ENCODE measurements around the gene ATP2B1.
A peak's percentile ranks its signal among the peaks of the same experiment; 100 is the strongest.
"Not testable (repeated sequence)": the region's sequence is repeated elsewhere in the genome, so short reads cannot be mapped to it uniquely, and the experiment has no call there.

ATP2B1 gene

DNA sequence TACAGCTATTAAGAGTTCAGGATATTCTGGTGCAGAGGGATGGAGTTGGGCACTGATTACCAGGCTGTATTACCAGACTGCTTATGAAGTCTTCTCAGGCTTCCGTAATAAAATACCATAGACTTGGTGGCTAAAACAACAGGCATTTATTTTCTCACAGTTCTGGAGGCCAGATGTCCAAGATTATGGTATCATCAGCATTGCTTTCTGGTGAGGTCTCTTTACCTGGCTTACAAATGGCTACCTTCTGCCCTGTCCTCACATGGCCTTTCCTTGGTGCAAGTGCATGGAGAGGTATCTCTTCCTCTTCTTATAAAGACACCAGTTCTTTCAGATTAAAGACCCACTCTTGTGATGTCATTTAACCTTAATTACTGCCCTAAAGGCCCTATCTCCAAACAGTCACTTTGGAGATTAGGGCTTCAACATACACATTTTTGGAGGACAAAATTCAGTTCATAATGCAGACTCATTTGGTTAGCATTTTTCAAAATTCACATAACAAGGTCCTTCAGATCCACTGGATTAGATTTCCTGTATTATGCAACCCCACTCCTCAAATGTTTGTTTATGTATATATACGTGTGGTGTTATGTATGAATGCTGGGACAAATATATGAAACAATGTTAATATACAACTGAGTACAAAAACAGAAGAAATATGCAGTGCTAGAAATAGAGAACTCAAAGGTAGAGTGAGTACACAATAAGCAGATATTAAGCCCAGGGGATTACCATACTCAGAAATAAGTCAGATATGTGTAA, 9.3 kb upstream of the ATP2B1 start:
- DNase-seq (ENCODE audit: low read depth in 4 of 4, low spot score in 1 of 4): no peak

DNA sequence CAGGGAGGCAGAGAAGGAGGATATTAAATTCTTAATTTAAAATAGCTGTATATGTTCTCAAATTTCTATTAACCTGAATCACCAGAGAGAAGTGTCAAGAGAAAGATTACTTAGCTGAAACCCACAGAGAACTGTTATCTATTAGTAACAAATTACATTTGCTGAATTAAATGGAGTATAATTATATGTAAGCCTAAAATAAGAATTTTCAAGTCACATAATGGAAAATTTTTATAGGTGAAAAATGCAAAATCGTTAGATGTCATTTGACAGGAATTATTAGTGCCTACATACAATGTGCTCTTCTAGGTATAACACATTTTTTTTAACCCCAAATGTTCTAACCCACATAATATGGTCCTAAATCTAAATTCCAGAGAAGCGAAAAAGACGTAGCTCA, 4.1 kb upstream of the ATP2B1 start:
- no peak for DNase-seq (ENCODE audit: low read depth in 4 of 4, low spot score in 1 of 4)

DNA sequence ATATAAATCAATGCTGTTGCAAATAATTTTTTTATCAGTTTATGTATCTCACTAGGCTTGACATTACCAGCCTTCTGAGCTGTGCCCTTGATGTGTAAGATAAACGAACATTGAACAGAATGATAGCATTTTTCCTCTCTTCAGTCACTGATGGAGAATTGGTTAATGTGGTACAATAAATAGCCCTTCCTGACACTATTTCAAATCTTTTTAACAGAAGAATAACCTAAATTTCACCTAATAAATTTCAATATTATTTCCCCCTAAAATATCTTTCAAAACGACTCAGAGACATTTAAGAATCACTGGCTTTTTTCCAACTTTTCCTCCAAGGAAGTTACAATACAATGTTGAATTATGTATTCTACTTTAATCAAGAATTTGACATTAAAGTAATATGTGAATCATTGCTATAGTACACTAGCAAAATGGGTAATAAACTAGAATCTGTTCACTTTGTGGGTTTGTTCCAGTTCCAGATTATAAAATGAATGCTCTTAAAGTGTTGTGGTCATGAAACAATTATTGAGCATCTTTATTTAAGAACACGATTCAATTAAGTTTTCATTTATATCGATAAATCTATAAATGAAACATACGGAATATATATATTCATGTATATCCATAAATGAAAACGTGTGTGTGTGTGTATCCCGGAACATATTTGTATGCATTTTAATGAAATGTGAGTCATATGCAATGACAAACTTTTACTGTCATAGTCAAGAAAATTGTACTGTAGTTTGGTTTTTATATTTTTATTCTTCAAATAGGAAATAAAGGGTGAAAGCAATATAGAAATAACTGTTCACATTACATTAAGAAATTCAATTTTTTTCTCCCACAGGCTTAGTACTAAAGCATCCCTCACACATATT, 2.5 kb upstream of the ATP2B1 start:
- DNase-seq (ENCODE audit: low read depth in 4 of 4, low spot score in 1 of 4): no peak

DNA sequence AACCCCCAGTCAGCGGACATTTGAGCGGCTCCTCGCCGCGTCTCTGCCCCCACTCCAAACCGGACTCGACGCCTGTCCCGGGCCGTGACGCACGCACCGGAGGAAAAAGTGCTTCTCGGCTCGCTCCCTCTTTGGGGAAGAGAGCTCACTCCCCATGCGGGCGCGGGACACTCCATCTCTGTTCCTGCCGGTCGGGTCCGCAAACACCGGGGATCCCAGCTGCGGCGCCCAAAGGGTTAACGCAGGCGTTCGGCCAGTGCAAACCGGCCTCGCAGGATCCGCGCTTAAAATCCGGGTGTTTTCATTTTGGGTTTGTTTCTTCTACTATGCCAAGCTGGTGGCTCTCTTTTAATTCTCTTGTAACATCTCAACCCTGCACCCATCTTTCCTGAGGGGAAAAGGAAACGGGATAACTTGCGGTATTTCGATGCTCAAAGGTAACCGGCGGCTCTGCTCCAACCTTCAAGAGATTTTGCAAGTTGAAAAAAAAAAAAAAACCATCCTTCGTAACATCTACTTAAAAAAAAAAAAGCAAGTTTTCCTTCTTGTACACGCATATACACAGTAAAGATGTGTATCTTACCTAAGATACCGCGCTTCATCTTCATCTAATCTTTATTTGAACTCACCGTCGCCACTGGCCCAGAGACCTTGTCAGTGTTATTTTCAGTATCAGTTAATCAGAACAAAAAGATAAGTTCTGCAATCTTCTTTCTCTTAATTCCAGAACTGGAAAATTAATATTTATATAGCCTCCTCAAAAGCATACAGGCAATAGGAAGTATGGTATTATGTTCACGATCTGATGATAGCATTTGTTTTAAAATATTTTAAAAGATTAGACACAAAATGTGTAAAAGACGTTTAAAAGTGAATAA, 1.6 kb upstream of the ATP2B1 start:
- peak in 1 of 4 experiments; percentile 22 for DNase-seq (ENCODE audit: low read depth in 4 of 4, low spot score in 1 of 4)

DNA sequence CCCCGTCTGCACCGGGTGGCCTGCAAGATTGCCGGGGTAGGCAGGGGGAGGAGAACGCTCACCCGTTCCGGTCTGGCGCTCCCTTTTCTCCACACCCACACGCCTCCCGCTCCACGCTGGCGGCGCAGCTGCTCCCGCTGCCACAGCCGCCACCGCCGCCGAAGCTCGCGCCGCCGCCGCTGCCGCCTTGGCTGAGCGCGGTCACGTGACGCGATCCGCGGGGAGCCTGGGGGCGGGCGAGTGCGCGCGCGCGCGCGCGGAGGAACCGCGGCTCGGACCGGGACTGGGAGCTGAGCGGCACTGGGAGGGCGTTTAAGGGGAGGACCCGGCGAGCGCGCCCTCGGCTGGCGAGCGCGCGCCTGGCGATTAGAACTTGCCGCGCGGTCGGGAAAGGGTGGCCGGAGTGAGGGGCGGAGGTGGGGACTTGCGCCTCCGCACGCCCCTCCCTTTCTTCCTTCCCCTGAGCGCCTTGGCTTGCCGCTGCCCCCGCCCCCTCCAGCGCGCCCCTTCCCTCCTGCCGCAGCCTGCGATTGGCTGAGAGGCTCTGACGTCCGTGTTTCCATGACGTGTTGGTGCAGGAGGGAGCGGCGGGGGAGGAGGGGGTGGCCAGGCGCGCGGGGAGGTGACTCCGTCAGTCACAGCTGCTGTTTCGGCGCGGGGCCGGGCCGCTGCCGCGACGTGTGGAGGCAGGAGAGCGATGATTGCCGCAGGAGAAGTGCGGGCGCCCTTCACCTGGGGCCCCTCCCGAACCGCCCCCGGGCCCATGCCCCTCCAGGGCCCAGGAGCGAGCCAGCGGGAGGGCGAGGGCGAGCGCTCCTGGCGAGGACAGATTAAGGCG, 738 bp upstream of the ATP2B1 start:
- DNase-seq (ENCODE audit: low read depth in 4 of 4, low spot score in 1 of 4): peak; percentile 98 to 99 (median 99)

DNA sequence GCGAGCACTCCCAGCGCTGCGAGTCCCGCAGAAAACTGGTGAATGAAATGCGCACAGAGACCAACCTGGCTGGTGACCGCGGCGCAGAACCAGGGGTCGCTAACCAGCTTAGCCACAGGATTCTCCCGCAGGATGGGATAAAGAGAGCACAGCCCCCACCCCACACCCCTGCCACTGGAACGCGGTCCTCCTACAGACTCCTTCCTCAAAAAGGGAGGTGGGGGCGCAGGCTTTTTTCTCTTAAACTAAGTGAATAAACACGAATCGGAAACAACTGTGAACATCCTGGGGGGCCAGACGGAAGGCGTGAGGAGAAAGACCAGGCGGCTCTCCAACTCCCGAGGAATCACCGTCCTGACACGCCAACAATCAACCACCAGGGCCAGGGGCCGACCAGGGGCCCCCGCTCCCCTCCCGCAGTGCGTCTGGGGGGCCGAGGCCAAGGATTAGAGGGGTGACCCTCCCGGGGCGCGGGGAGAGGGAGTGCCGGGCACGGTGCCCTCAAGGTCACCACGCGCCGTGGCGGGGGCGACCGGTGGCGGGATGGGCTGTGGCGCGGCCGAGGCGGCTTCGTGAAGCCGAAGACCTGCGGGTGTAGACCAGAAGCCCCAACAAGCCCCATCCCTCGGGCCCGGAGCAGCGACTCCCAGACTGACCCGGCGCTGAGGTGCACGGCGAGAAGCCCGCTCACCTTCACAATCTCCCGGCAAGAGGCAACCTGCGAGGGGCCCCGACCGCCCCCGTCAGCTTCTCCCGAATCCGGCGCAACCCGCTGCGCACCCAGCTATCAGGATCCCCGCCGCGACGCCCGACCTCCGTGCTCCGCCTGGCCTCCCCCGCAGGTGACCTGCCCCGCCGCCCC, 704 bp downstream of the ATP2B1 start:
- peak; percentile 9 to 24 (median 16) for DNase-seq (ENCODE audit: low read depth in 4 of 4, low spot score in 1 of 4)

DNA sequence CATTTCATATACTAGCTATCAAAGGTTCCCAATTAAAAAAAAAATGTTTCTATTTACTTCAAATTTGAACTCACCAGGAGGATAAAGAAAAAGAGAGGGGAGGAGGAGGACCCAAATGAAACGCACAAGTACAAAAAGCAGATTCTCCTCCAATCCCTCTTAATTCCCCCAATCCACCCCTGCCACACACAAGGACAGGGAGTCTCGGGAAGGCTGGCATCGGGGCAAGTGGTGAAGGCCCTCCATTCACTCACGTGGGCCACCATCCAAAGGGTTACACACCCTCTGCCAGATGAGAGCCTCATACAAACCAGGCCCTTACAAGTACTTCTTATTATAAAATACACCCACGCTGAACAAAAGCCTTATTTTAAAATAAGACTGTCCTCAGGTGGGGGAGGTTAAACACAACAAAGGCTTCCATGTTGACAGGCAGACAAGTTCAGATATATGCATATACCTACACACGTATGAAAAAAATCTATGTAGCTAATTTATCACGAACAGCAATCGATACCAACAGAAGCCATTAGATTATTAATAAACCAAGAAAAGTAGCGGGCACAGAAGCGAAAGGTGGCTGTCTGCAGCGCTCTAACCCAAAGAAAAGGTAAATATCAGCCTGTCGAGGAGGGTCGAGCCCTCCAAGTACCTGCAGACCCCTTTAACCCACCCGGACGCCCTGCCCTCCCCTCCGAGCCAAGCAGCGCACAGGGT, 1.5 kb downstream of the ATP2B1 start:
- no peak for DNase-seq (ENCODE audit: low read depth in 4 of 4, low spot score in 1 of 4)

DNA sequence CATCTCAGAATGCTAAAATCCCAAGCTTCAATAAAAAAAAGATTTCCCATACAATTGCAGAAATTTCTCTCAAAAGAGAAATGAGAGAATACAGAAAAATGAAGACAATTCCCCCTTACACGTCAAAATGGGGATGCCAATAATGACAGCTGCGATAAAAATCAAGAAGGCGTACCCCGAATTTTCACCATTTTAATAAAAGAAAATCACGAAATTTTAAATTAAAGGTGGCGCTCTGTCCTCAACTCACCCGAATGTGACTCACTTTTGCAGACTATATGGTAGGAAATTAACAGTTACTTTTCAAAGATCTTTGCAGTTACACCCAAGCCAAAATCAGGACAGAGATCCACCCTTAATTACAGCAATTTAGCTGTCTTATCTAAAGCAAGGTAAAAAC, 2.1 kb downstream of the ATP2B1 start:
- DNase-seq (ENCODE audit: low read depth in 4 of 4, low spot score in 1 of 4): no peak

DNA sequence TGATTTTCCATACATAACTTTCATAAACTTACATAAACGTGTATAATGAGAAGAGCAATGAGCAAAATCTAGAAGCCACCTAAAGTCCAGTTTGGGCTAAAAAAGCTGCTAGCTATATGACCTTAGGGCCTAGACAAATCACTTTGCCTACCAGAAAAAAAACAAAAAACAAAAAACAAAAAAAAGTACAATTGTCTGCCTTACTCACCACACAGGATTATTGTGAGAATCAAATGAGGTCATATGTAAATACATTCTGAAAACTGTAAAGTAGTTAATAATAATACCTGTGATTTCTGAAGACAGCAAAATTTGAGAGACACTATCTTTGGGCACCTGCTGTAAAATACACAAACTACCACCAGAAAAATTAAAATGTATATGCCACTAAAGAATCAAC, 4.2 kb downstream of the ATP2B1 start:
- no peak for DNase-seq (ENCODE audit: low read depth in 4 of 4, low spot score in 1 of 4)

DNA sequence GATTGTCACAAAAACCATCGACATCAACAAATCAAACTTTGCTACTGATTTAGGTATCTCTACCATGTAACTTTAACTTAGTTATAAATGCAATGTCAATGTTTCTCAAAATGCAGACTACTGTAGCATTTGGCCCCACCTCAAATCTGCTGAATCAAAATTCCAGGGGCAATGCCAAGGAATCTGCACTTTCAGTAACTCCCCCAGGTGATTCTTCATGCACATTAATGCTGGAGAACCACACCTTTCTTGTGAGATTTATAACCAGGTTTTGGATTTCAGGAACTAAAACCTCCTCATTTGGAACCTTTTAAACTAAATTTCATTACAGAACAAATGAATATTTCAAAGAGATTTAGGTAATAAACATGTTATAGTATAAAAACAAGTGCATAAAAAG, 4.9 kb downstream of the ATP2B1 start:
- no peak for DNase-seq (ENCODE audit: low read depth in 4 of 4, low spot score in 1 of 4)

DNA sequence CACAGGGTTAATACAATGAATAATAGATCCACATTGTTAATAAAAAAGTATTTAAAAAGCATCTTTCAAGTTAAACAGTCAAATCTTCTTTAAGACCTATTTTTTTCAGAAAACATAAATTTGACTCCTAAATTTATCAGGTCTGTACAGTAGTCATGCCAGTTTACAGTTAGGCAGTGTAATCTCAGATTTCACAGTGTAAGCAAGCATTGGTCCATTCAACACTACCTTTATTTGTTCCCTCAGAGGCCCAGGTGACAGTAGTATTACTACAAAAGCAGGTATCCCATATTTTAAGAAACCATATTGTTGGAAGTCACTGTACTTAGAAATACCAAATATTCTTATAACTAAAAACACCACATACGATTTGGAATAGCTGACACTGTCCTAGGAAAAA, 6.1 kb downstream of the ATP2B1 start:
- no peak for DNase-seq (ENCODE audit: low read depth in 4 of 4, low spot score in 1 of 4)

DNA sequence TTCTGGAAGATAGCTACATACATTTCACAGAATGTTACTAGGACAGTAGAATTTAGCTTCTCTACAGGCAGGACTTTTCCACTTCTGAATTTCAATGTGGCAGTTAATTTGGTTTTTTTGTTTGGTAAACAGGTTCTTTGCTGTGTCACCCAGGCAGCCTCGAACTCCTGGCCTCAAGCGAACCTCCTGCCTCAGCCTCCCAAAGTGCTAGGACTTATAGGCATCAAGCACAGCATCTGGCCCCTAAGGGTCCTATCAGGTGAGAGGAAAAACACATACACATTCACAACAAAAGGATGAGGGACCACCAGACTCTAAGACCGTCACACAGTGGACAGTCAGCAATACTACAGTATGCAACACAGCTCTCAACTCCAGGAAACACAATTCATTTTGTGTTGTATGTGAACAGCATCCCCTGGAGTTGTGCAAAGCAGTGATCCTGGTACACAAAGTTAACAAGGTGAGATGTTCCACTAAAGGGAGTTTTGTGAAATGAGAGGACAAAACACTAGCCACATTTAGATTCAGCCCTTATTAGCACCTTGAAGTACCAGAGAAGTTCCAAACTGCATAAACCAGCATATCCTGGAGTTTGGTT, 6.9 kb downstream of the ATP2B1 start:
- no peak for DNase-seq (ENCODE audit: low read depth in 4 of 4, low spot score in 1 of 4)

DNA sequence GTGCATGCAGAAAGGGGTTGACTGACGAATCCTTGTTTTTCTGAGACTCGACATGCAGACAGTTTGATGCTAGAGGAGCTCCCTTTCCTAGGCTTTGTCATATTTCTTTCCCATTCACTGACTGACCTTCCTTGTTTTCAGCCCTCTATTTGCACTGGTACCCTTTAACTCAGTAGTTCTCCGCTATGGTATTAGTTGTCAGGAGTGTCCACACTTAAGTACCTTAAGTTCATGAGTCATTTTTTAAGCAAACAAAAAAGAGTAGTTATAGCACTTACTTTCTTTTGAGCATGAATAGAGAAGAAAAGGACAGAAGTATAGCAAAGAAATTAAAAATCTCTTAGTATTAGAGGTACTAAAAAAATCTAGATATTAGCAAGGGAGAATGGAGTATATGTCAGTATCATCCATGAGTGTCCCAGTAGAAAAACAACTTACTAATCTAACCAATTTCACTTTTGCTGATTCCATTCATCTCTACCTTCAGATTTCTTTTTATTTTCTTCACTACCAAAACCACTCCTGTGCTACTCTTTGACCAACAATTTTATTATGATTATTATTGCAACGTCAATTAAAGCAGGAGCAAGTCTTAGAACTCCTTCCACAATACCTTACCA, 8.3 kb downstream of the ATP2B1 start:
- DNase-seq (ENCODE audit: low read depth in 4 of 4, low spot score in 1 of 4): no peak

DNA sequence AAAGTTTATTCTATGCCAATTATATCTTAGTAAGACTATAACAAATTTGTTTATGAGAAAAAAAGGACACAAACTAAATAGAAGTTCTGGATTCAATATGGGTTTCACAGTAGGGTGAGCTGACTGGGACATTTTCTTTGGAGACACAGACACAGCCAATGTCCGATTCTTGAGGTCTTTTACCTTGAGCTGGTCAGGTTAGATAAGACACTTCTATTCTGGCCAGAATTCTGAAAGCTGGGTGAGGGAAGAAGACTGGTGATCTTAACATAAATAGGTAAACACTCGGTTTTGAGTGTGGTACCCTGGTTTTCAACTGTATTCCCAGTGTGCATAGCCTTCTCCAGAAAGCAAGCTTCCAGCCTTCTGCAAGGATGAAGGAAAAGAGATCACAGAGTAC, 10.0 kb downstream of the ATP2B1 start:
- no peak for DNase-seq (ENCODE audit: low read depth in 4 of 4, low spot score in 1 of 4)

DNA sequence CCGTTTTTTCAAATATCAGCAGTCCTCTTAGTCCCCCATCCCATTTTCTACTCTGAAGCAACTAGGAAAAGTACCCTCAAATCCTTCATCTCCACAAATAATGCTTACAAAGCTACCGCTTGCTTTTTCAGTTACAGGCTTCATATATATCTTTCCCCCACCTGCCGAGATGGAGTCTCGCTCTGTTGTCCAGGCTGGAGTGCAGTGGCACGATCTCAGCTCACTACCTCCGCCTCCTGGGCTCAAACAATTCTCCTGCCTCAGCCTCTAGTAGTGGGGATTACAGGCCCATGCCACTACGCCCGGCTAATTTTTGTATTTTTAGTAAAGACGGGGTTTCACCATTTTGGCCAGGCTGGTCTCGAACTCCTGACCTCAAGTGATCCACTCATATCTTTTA, 10.9 kb downstream of the ATP2B1 start:
- not testable (repeated sequence) for DNase-seq (ENCODE audit: low read depth in 4 of 4, low spot score in 1 of 4)

DNA sequence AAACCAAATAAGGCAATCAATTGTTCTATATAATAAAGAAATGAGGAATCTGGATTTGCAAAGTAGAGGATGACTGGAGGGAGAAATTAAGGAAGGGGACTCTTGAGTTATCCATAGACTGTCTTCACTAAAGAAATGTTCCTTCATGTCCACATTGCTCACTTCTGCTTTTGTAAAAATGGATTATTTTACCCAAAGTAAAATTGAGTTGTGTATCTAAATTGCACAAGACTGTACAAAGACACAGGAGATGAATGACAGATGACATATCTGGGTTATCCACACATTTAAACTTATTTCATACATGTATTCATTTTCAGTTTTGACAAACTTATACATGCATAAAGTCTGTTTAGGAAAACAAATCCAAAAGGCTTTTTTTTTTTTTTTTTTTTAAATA, 11.3 kb downstream of the ATP2B1 start:
- DNase-seq (ENCODE audit: low read depth in 4 of 4, low spot score in 1 of 4): no peak

DNA sequence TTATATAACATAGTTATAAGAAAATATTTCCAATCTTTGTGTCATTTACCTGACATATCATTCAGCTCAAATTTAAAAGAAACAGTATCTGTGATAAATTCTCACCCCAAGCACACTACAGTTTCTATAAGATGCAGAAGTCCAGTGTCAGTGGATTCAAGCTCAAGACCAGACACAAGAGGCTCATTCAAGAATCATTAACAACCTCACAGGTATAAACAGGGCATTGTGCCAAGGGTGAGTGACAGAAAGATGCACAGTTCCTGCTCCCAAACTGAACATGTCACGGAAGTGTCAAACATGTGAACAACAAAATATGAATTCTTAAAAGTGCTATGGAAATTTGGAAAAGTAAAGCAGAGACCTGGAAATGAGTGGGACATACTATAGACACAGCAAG, 12.8 kb downstream of the ATP2B1 start:
- no peak for DNase-seq (ENCODE audit: low read depth in 4 of 4, low spot score in 1 of 4)

DNA sequence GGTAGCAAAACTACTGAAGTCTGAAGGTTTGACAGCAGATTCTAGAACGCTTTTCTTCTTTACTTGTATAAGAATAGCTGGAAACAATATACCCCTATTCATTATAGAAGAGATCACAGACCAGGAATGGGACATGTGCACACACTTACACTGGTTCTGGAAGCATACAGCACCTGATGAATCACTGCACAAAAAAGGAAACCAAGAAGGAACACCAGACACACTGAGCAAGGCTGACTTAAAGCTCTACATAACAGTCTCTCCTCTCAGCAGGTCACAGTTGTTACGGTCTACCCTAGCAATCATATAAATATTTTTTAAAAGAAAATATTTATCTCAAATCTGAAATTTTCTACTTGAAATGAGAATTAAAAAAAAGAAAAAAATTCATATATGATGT, 13.5 kb downstream of the ATP2B1 start:
- DNase-seq (ENCODE audit: low read depth in 4 of 4, low spot score in 1 of 4): no peak
